Gastrocnemius medialis (tissue), 4 donors: ENCODE data around the gene MIPEP. TPM values are rescaled to one million over a fixed set of nuclear protein-coding genes. Genes with fewer than 3 reads are reported as not detected.

ENCODE experiments used
- ATAC-seq, 2 donors: fragments of 150-250 bp; one replicate each; pipeline ENCODE4 v1.9.1; 2016
- DNase-seq, 2 donors: peaks; one replicate each; pipeline ENCODE4 v3.0.0-alpha.2; 2019
- H3K27ac ChIP-seq, 4 donors: fragments of 200-600 bp; sonication (generic); 1 replicate in 1 of 4; 2 replicates in 3 of 4; pipeline ENCODE4 v1.5.1; 2016 to 2018; ENCODE audit warnings: mild to moderate bottlenecking in 2 of 4, moderate library complexity in 1 of 4
- H3K27me3 ChIP-seq, 3 donors: fragments of 200-600 bp; sonication (generic) in 2 of 3; 1 replicate in 1 of 3; 2 replicates in 2 of 3; pipeline versions ENCODE4 v1.5.1 to v1.6.0; 2016 to 2019; ENCODE audit warnings: mild to moderate bottlenecking in 1 of 3, moderate library complexity in 1 of 3
- H3K36me3 ChIP-seq, 2 donors: fragments of 200-600 bp; sonication (generic) in 1 of 2; one replicate each; pipeline ENCODE4 v1.5.1; 2017 to 2018
- H3K4me1 ChIP-seq, 2 donors: fragments of 200-600 bp; sonication (generic) in 1 of 2; one replicate each; pipeline ENCODE4 v1.5.1; 2016 to 2017; ENCODE audit warnings: mild to moderate bottlenecking in 2 of 2
- H3K4me3 ChIP-seq, 4 donors: fragments of 200-600 bp; sonication (generic) in 3 of 4; 1 replicate in 1 of 4; 2 replicates in 3 of 4; pipeline ENCODE4 v1.5.1; 2016 to 2019; ENCODE audit warnings: mild to moderate bottlenecking in 2 of 4
- H3K9me3 ChIP-seq, 3 donors: fragments of 200-600 bp; sonication (generic) in 2 of 3; 1 replicate in 1 of 3; 2 replicates in 2 of 3; pipeline ENCODE4 v1.5.1; 2016 to 2019
- POLR2A ChIP-seq, 2 donors: fragments of 450-650 bp; IDR thresholded peaks; one replicate each; pipeline ENCODE4 v1.6.1; 2017; ENCODE audit warnings: antibody characterized with exemption in 2 of 2, mild to moderate bottlenecking in 2 of 2, moderate library complexity in 2 of 2
- in situ Hi-C, 4 donors: fragments of 200-750 bp; cut with MboI; loops; one replicate each; pipeline versions ENCODE4 v1.15.0 to v1.8.0; 2017; ENCODE audit warnings: low sequenced_read_pairs in 4 of 4
- intact Hi-C: fragments of 100-400 bp; cut with DNase I; formaldehyde crosslinking; loops from one replicate; pipeline ENCODE4 v1.15.1; 2023; ENCODE audit warnings: low total_unique reads
- total RNA-seq, 4 donors: library from RNA; depleted of rRNA; stranded (reverse); fragments of >200 nt; gene quantifications; one replicate each; pipeline versions ENCODE4 v1.1.0 to v1.2.3, GENCODE V29; 2016
- TF ChIP-seq, protein P1 (sequence below), 5 experiments: fragments of 450-650 bp in 3 of 5; fragments of 200-600 bp in 2 of 5; sonication (generic) in 2 of 5; IDR thresholded peaks in 4 of 5; conservative IDR thresholded peaks in 1 of 5; 1 replicate in 4 of 5; 2 replicates in 1 of 5; pipeline ENCODE4 v1.5.1; 2016 to 2019; ENCODE audit warnings: antibody characterized with exemption in 5 of 5, mild to moderate bottlenecking in 3 of 5, moderate library complexity in 3 of 5

Gene MIPEP
- total RNA-seq, 4 donors from 2014 or later, result 9.2 to 23.1 (median 14.0) TPM

DNA sequence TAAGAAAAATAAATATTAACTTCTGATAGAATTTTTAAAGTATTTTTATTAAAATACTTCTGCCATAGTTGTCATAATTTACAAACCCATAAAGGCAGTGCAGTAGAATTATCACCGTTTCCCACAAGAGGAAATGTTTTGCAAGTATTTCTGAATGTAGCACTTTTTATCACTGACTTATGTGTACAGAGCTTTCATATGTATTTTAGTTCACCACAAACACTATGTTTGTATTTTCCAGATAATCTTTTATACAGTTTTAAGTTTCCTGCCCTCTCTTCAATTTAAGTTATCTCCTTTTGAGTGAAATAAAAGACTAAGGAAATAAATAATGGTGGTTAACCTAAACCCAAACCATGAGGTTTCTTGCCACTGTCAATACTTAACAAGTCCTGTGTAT lies 24.2 kb downstream of the MIPEP start:
- Histone ChIP-seq H3K27ac (no peak overlapping the region), H3K9me3 (no peaks in the 10 kb centered on the region), H3K4me3 (no peak overlapping the region), H3K36me3 (peaks cover 0 to 9% of the 10 kb centered on the region in 2 donors), H3K27me3 (no peaks in the 10 kb centered on the region), H3K4me1 (no peaks in the 10 kb centered on the region)
- TF ChIP-seq, protein P1, sequence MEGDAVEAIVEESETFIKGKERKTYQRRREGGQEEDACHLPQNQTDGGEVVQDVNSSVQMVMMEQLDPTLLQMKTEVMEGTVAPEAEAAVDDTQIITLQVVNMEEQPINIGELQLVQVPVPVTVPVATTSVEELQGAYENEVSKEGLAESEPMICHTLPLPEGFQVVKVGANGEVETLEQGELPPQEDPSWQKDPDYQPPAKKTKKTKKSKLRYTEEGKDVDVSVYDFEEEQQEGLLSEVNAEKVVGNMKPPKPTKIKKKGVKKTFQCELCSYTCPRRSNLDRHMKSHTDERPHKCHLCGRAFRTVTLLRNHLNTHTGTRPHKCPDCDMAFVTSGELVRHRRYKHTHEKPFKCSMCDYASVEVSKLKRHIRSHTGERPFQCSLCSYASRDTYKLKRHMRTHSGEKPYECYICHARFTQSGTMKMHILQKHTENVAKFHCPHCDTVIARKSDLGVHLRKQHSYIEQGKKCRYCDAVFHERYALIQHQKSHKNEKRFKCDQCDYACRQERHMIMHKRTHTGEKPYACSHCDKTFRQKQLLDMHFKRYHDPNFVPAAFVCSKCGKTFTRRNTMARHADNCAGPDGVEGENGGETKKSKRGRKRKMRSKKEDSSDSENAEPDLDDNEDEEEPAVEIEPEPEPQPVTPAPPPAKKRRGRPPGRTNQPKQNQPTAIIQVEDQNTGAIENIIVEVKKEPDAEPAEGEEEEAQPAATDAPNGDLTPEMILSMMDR (IDR thresholded peaks at IDR 0.05 in 4 of 5, conservative IDR thresholded peaks at IDR 0.05 in 1 of 5), result no peak
- no peak for TF ChIP-seq POLR2A (IDR thresholded peaks at IDR 0.05)
- intact Hi-C loops (no loop called here), in situ Hi-C loops (loop anchor here in 3 of 4 donors (5.0 to 25.0 kb wide), 3 partner anchors 278 to 400 kb away; no protein-coding TSS in a partner anchor)
- ATAC-seq (no peak), DNase-seq (no peak)

DNA sequence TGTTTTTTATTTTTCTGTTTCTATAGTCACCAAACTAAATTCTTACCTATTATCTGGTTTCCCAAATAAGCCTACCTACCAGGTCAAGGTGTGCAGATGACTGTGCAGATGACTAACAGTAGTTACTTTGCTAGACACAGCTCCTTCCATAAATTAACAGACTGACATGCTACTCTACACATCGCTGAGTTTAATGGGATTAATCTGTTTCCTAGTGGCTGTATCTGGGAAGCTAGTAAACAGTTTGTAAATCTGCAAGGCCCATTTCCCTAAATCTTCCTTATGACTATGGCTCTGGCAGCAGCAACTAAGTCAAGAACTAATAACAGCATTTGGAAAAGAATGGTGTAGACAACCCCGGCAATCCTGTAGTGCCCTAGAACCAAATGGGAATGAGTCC lies 27.9 kb downstream of the MIPEP start:
- no peaks in the 10 kb centered on the region for H3K27me3 ChIP-seq
- no peaks in the 10 kb centered on the region for H3K9me3 ChIP-seq
- no peak overlapping the region for H3K4me3 ChIP-seq
- H3K27ac ChIP-seq, result no peak overlapping the region
- ATAC-seq (no peak), DNase-seq (no peak)
- peaks cover 0 to 9% of the 10 kb centered on the region in 2 donors for H3K36me3 ChIP-seq
- intact Hi-C loops, result no loop called here
- in situ Hi-C loops, result loop anchor here in 2 of 4 donors (10.0 to 25.0 kb wide), 2 partner anchors 274 to 397 kb away; no protein-coding TSS in a partner anchor
- TF ChIP-seq, protein P1 (IDR thresholded peaks at IDR 0.05 in 4 of 5, conservative IDR thresholded peaks at IDR 0.05 in 1 of 5), result no peak
- TF ChIP-seq POLR2A (IDR thresholded peaks at IDR 0.05), result no peak
- H3K4me1 ChIP-seq, result no peaks in the 10 kb centered on the region

DNA sequence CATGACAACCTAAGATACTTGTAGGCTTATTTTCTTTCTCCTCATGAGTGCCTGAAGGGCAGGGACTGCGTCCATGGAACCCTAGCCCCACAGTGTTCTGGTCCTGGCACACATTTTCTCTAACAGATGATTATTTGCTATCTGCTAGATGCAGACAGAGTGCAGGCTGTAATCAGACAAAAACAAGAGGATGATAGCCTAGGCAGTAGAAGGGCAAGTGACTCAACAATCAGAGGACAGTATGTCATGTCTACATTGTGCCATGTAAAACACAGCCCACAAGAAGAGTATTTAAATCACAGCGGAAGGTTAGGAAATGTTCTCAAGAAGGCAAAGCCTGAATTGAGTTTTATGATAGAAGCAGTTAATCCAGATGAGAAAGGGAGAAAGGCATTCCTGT lies 29.3 kb downstream of the MIPEP start:
- Histone ChIP-seq H3K27ac (no peak overlapping the region), H3K9me3 (no peaks in the 10 kb centered on the region), H3K27me3 (no peaks in the 10 kb centered on the region), H3K4me3 (no peak overlapping the region), H3K36me3 (peaks cover 0 to 9% of the 10 kb centered on the region in 2 donors), H3K4me1 (no peaks in the 10 kb centered on the region)
- in situ Hi-C loops (loop anchor here in 2 of 4 donors (10.0 to 25.0 kb wide), 2 partner anchors 273 to 395 kb away; no protein-coding TSS in a partner anchor), intact Hi-C loops (no loop called here)
- no peak for DNase-seq
- ATAC-seq, result no peak
- TF ChIP-seq, protein P1 (IDR thresholded peaks at IDR 0.05 in 4 of 5, conservative IDR thresholded peaks at IDR 0.05 in 1 of 5), result no peak

DNA sequence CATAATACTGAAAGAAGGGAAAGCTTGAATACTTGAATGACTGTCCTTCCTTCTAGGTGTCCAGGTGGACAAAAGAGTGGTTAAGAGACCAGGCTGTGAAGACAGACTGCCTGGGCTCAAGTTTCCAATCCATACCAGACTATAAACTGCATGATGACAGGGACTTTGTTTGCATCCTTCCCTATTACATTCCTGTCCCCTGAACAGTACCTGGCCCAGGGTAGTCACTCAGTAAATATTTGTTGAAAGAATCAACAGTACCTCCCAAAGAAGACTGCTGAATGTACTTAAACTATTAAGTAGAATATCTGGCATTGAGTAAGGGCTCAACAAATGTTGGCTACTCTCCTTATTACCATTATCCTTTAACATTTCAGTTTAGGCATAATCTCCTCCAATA lies 29.7 kb downstream of the MIPEP start:
- Histone ChIP-seq H3K27me3 (no peaks in the 10 kb centered on the region), H3K4me1 (no peaks in the 10 kb centered on the region), H3K36me3 (peaks cover 0 to 9% of the 10 kb centered on the region in 2 donors), H3K4me3 (no peak overlapping the region), H3K9me3 (no peaks in the 10 kb centered on the region), H3K27ac (no peak overlapping the region)
- TF ChIP-seq, protein P1 (IDR thresholded peaks at IDR 0.05 in 4 of 5, conservative IDR thresholded peaks at IDR 0.05 in 1 of 5), result no peak
- TF ChIP-seq POLR2A (IDR thresholded peaks at IDR 0.05), result no peak
- DNase-seq, result no peak
- in situ Hi-C loops, result loop anchor here in 1 of 4 donors (25.0 kb wide), 1 partner anchor 272 kb away; no protein-coding TSS in a partner anchor
- ATAC-seq, result no peak
- intact Hi-C loops, result no loop called here

DNA sequence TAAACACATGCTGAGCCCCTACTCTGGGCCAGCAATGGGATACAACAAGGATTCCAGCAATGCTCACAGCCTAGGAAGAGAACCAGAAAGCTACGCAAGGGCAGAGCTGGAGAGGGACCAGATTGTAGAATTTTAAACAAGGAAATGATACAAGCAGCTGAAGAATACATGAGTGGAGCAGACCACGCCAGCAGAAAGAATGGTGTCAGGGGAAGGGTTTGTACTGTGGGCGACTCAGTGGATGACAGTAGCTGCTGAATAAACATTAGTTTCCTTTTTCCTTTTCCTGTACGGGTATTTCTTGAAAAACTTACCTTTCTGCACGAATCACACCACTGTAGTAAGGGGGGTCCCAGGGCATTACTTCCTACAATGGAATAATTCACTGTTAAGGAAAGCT lies 30.7 kb downstream of the MIPEP start:
- Histone ChIP-seq H3K36me3 (peaks cover 0 to 9% of the 10 kb centered on the region in 2 donors), H3K27me3 (no peaks in the 10 kb centered on the region), H3K4me3 (no peak overlapping the region), H3K9me3 (no peaks in the 10 kb centered on the region), H3K4me1 (no peaks in the 10 kb centered on the region), H3K27ac (no peak overlapping the region)
- intact Hi-C loops, result no loop called here
- DNase-seq (no peak), ATAC-seq (no peak)
- TF ChIP-seq POLR2A (IDR thresholded peaks at IDR 0.05), result no peak
- TF ChIP-seq, protein P1 (IDR thresholded peaks at IDR 0.05 in 4 of 5, conservative IDR thresholded peaks at IDR 0.05 in 1 of 5), result no peak
- in situ Hi-C loops, result loop anchor here in 1 of 4 donors (25.0 kb wide), 1 partner anchor 271 kb away; no protein-coding TSS in a partner anchor
